KMS-11 (cell line): ENCODE data around the gene ARHGEF28.

Experiments
- H2AFZ ChIP-seq: fragments of 200-600 bp; sonication (generic); 2 replicates; pipeline ENCODE4 v1.6.1; 2016; ENCODE audit warnings: antibody characterized with exemption, mixed run types, low read depth
- H3K27ac ChIP-seq: fragments of 200-600 bp; sonication (generic); 2 replicates; pipeline ENCODE4 v1.6.1; 2016; ENCODE audit warnings: mild to moderate bottlenecking, mixed run types
- H3K27me3 ChIP-seq: fragments of 200-600 bp; sonication (generic); 2 replicates; pipeline ENCODE4 v1.6.1; 2017; ENCODE audit warnings: mild to moderate bottlenecking, low read depth, mixed run types, moderate library complexity; ENCODE audit not compliant: insufficient read depth
- H3K36me3 ChIP-seq: fragments of 200-600 bp; sonication (generic); 2 replicates; pipeline ENCODE4 v1.6.1; 2017; ENCODE audit warnings: mild to moderate bottlenecking, mixed run types; ENCODE audit not compliant: insufficient read depth
- H3K4me1 ChIP-seq: fragments of 200-600 bp; sonication (generic); 2 replicates; pipeline ENCODE4 v1.6.1; 2016; ENCODE audit warnings: mild to moderate bottlenecking, low read depth, mixed run types; ENCODE audit not compliant: poor library complexity, severe bottlenecking
- H3K4me2 ChIP-seq: fragments of 200-600 bp; sonication (generic); 2 replicates; pipeline ENCODE4 v1.7.0; 2016; ENCODE audit warnings: mild to moderate bottlenecking, mixed run types
- H3K4me3 ChIP-seq: fragments of 200-600 bp; sonication (generic); IDR thresholded peaks from 2 replicates; pipeline ENCODE4 v1.6.1; 2017; ENCODE audit warnings: low read depth, low read length, mixed read lengths; ENCODE audit not compliant: insufficient read depth
- H3K79me2 ChIP-seq: fragments of 200-600 bp; sonication (generic); 2 replicates; pipeline ENCODE4 v1.6.1; 2016; ENCODE audit warnings: low read depth, mixed run types; ENCODE audit not compliant: insufficient read depth
- H3K9ac ChIP-seq: fragments of 200-600 bp; sonication (generic); 2 replicates; pipeline ENCODE4 v1.6.1; 2016; ENCODE audit warnings: mild to moderate bottlenecking, mixed run types
- H4K20me1 ChIP-seq: fragments of 200-600 bp; sonication (generic); 2 replicates; pipeline ENCODE4 v1.6.1; 2016; ENCODE audit warnings: mild to moderate bottlenecking, mixed run types; ENCODE audit not compliant: insufficient read depth
- CTCF ChIP-seq: fragments of 200-600 bp; sonication (generic); conservative IDR thresholded peaks from 2 replicates; pipeline ENCODE4 v1.6.1; 2017; ENCODE audit warnings: low read depth, mild to moderate bottlenecking, antibody characterized with exemption, low read length, moderate library complexity, mixed read lengths

ARHGEF28 gene

DNA sequence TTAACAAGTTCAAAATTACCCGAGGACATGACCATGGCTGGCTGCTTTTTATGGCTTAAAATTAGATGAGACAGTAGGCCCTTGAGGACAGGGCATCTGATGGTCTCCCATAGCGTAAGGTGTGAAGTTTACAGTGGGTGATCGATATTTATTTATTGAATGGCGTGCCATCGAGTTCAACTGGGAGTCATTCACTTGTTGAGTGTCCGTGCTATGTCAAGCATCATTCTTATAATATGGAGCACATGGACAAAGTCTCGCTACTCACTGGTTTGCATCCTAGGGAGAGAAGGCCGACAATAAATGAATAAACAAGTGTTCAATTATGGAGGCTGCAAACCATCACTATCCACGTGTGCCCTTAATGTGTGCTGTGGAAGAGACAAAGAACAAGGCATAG is 277.2 kb downstream of the ARHGEF28 start:
- Histone ChIP-seq H2AFZ (no peak overlapping the region; the same call in 1 of the 2 replicates), H4K20me1 (no peaks in the 10 kb centered on the region), H3K27me3 (no peaks in the 10 kb centered on the region), H3K4me1 (peaks cover 55% of the 10 kb centered on the region), H3K79me2 (no peaks in the 10 kb centered on the region), H3K27ac (no peak overlapping the region), H3K9ac (no peak overlapping the region), H3K4me3 (no peak overlapping the region), H3K36me3 (no peaks in the 10 kb centered on the region), H3K4me2 (peak overlapping the region; percentile 37; the same call in 1 of the 2 replicates)
- TF ChIP-seq CTCF = no peak

- no peak for TF ChIP-seq CTCF
These were observed 280.3 kb downstream of the ARHGEF28 start for GRCh38 chr5:73906277-73906676.

GRCh38 chr5:73907164-73907563 is 281.2 kb downstream of the ARHGEF28 start:
- no peaks in the 10 kb centered on the region for H3K27me3 ChIP-seq

More at GRCh38 chr5:73906277-73906676, 280.3 kb downstream of the ARHGEF28 start:
- Histone ChIP-seq H2AFZ (no peak overlapping the region), H3K27me3 (no peaks in the 10 kb centered on the region), H4K20me1 (no peaks in the 10 kb centered on the region), H3K9ac (no peak overlapping the region), H3K79me2 (no peaks in the 10 kb centered on the region), H3K36me3 (no peaks in the 10 kb centered on the region), H3K27ac (no peak overlapping the region), H3K4me1 (peaks cover 34% of the 10 kb centered on the region), H3K4me2 (no peak overlapping the region), H3K4me3 (no peak overlapping the region)

DNA sequence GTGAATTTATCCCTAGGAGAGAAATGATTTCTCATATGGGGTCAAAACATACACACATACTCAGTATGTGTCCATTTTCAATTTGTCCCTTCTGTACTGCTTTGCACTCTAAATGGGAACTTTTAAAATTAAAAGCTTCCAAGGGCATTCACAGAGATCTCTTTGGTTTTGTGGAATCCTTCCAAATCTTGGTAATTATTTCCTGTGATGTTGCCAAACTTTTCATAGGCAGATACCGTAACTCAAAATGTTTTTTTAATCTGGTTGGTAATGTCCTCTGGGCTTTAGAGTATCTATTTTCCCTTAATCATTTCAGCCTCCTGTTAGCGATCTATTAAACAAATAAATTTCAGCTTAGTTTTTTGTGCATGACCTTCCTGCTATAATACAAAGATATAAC is 282.4 kb downstream of the ARHGEF28 start:
- no peak overlapping the region for H3K27ac ChIP-seq
- TF ChIP-seq CTCF = no peak

More at GRCh38 chr5:73907164-73907563, 281.2 kb downstream of the ARHGEF28 start:
- Histone ChIP-seq H3K4me3 (no peak overlapping the region), H3K79me2 (no peaks in the 10 kb centered on the region), H4K20me1 (no peaks in the 10 kb centered on the region), H2AFZ (no peak overlapping the region), H3K9ac (no peak overlapping the region), H3K4me2 (no peak overlapping the region), H3K4me1 (peaks cover 34% of the 10 kb centered on the region), H3K27ac (no peak overlapping the region), H3K36me3 (no peaks in the 10 kb centered on the region)
- no peak for TF ChIP-seq CTCF

DNA sequence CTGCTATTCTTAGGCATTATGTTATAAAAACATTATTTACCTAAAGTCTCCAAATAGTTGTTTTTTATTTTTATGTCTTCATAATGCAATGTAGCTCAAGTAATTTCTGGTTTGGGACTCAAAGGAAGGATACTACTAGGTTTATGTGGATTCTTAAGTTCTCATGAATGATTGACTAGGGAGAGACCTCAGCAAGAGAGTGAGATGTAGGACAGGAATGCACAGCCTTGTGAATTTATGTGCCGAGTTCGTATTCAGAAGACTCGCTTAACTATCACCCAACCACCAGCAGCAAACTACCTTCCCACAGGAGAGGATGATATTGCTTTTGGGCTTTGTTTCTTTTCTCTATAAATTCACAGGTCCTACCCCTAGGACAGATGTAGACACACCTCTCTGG is 282.9 kb downstream of the ARHGEF28 start:
- no peaks in the 10 kb centered on the region for H3K79me2 ChIP-seq
- no peak overlapping the region for H3K27ac ChIP-seq
- H3K9ac ChIP-seq = no peak overlapping the region
- no peak overlapping the region for H3K4me2 ChIP-seq
- TF ChIP-seq CTCF = no peak
- no peaks in the 10 kb centered on the region for H4K20me1 ChIP-seq
- H3K4me3 ChIP-seq = no peak overlapping the region
- H3K4me1 ChIP-seq = peaks cover 41% of the 10 kb centered on the region
- H3K36me3 ChIP-seq = no peaks in the 10 kb centered on the region
- no peaks in the 10 kb centered on the region for H3K27me3 ChIP-seq
- H2AFZ ChIP-seq = no peak overlapping the region

More for the DNA sequence above, 282.4 kb downstream of the ARHGEF28 start:
- Histone ChIP-seq H4K20me1 (no peaks in the 10 kb centered on the region), H3K9ac (no peak overlapping the region), H3K4me3 (no peak overlapping the region), H3K4me1 (peaks cover 36% of the 10 kb centered on the region), H3K79me2 (no peaks in the 10 kb centered on the region), H3K4me2 (no peak overlapping the region), H3K36me3 (no peaks in the 10 kb centered on the region), H3K27me3 (no peaks in the 10 kb centered on the region), H2AFZ (no peak overlapping the region)
